ENCODE results near the gene TRIM6.

- no peak for TF ChIP-seq CTCF (conservative IDR thresholded peaks at IDR 0.05; ENCODE audit: low read depth, low read length)
- TF ChIP-seq EZH2phosphoT487 (IDR thresholded peaks at IDR 0.05; ENCODE audit: borderline replicate concordance, low read length), result no peak
- TF ChIP-seq EZH2 (IDR thresholded peaks at IDR 0.05; ENCODE audit: low read length, unreplicated experiment), result no peak
These were observed 25.1 kb downstream of the TRIM6 start for GRCh38 chr11:5621580-5621979.

All from PC-3 (cell line).